HepG2 (cell line): Measurements from ENCODE around the gene MEDAG. TPM values are rescaled to one million over a fixed set of nuclear protein-coding genes. Genes with fewer than 3 reads are reported as not detected.

Experiments used
- ATAC-seq: fragments of 200-7000 bp; cut with Tn5 transposase; 3 replicates; pipeline ENCODE4 v1.9.1; 2020; ENCODE audit warnings: mild to moderate bottlenecking, moderate library complexity
- BruUV-seq: library from RNA; stranded (reverse); fragments of 400-500 nt; replicated peaks from 2 replicates; lab custom pipeline; 2021; lab: Mats Ljungman, UMichigan
- CTCF ChIA-PET: fragments of 300-600 bp; formaldehyde crosslinking; extraction: SDS; loops from one replicate; lab custom pipeline; 2021; ENCODE audit warnings: low total read pairs, inconsistent platforms, low intra/inter-chr PET ratio; lab: Yijun Ruan, JAX
- POLR2A ChIA-PET: fragments of 350-600 bp; sonication (Branson Sonifier 250); formaldehyde crosslinking; loops from one replicate; lab custom pipeline; 2020; ENCODE audit warnings: antibody characterized with exemption, inconsistent platforms; lab: Yijun Ruan, JAX
- DNase-seq: peaks from one replicate; pipeline ENCODE4 v3.0.0-alpha.2; 2015; ENCODE audit warnings: low spot score
- FAIRE-seq: peaks from 3 replicates; lab custom pipeline; 2011; peaks lifted over from hg19 to GRCh38; lab: Jason Lieb, UNC
- H2AFZ ChIP-seq: one replicate; pipeline ENCODE4 v1.6.1; 2011; ENCODE audit warnings: low read length, inconsistent platforms
- H3K27ac ChIP-seq: fragments of 300-600 bp; 3 replicates; pipeline ENCODE4 v1.8.0; 2011; ENCODE audit warnings: mixed run types, mild to moderate bottlenecking, mixed read lengths, low read length, inconsistent platforms; ENCODE audit not compliant: insufficient read depth; ENCODE audit errors: extremely low read length
- H3K27me3 ChIP-seq, 2 experiments: fragments of 200-600 bp in 1 of 2; 2 replicates in 1 of 2; 3 replicates in 1 of 2; pipeline versions ENCODE4 v1.6.0 to v1.8.0; 2011; ENCODE audit warnings: low read length in 2 of 2, mild to moderate bottlenecking in 2 of 2, moderate library complexity in 2 of 2, inconsistent platforms in 1 of 2; ENCODE audit not compliant: insufficient read depth in 2 of 2, control insufficient read depth in 1 of 2
- H3K36me3 ChIP-seq, 2 experiments: fragments of 200-600 bp in 1 of 2; replicated peaks in 1 of 2; 2 replicates in 1 of 2; 3 replicates in 1 of 2; pipeline versions ENCODE4 v1.5.1 to v1.8.0; 2011; ENCODE audit warnings: low read length in 2 of 2, inconsistent platforms in 1 of 2; ENCODE audit not compliant: insufficient read depth in 2 of 2, control insufficient read depth in 1 of 2
- H3K4me1 ChIP-seq: 2 replicates; pipeline ENCODE4 v1.5.1; 2012; ENCODE audit warnings: low read length, inconsistent platforms; ENCODE audit not compliant: insufficient read depth
- H3K4me2 ChIP-seq: 2 replicates; pipeline ENCODE4 v1.6.0; 2011; ENCODE audit warnings: low read depth, low read length, inconsistent platforms
- H3K4me3 ChIP-seq, 3 experiments: fragments of 200-600 bp in 1 of 3; sonication (generic), shearing (Covaris generic) in 1 of 3; replicated peaks in 1 of 3; 2 replicates each; pipeline ENCODE4 v1.5.1; 2011 to 2016; ENCODE audit warnings: low read length in 3 of 3, inconsistent platforms in 2 of 3, low read depth in 2 of 3, mild to moderate bottlenecking in 2 of 3, control low read depth in 1 of 3, mixed read lengths in 1 of 3; ENCODE audit not compliant: insufficient read depth in 1 of 3
- H3K79me2 ChIP-seq: one replicate; pipeline ENCODE4 v1.6.1; 2011; ENCODE audit warnings: low read length, inconsistent platforms; ENCODE audit not compliant: insufficient read depth
- H3K9ac ChIP-seq: 2 replicates; pipeline ENCODE4 v1.6.0; 2011; ENCODE audit warnings: mild to moderate bottlenecking, low read depth, low read length, inconsistent platforms; ENCODE audit not compliant: insufficient read depth
- H3K9me3 ChIP-seq: 2 replicates; pipeline ENCODE4 v1.5.1; 2012; ENCODE audit warnings: mild to moderate bottlenecking, low read length
- H4K20me1 ChIP-seq: 2 replicates; pipeline ENCODE4 v1.6.0; 2011; ENCODE audit warnings: inconsistent platforms, mild to moderate bottlenecking, low read length, moderate library complexity; ENCODE audit not compliant: insufficient read depth
- KDM2A ChIP-seq: sonication (generic); formaldehyde crosslinking; IDR thresholded peaks from 2 replicates; pipeline ENCODE4 v1.4.0; 2020; ENCODE audit warnings: low read depth, missing genetic modification reagents, borderline replicate concordance
- NR1H2 ChIP-seq: sonication (generic); formaldehyde crosslinking; IDR thresholded peaks from 2 replicates; pipeline ENCODE4 v1.8.1; 2022; ENCODE audit warnings: low read depth, missing genetic modification reagents, borderline replicate concordance
- U2AF2 ChIP-seq: fragments of 200-400 bp; formaldehyde crosslinking; IDR thresholded peaks from 2 replicates; pipeline ENCODE4 v1.6.1; 2017; ENCODE audit warnings: low read depth, mild to moderate bottlenecking, low read length
- ZC3H4 ChIP-seq: sonication (generic); formaldehyde crosslinking; IDR thresholded peaks from 2 replicates; pipeline ENCODE4 v1.4.0; 2020; ENCODE audit warnings: missing genetic modification reagents, borderline replicate concordance
- ZNF407 ChIP-seq: sonication (generic); formaldehyde crosslinking; IDR thresholded peaks from one replicate; pipeline ENCODE4 v1.5.1; 2020; ENCODE audit warnings: mild to moderate bottlenecking, missing genetic modification reagents; ENCODE audit errors: not compliant biosample characterization
- ZNF501 ChIP-seq: sonication (generic); formaldehyde crosslinking; IDR thresholded peaks from 2 replicates; pipeline ENCODE4 v1.5.1; 2020; ENCODE audit warnings: mild to moderate bottlenecking, moderate library complexity, missing genetic modification reagents
- ZUFSP ChIP-seq: sonication (generic); formaldehyde crosslinking; IDR thresholded peaks from 2 replicates; pipeline ENCODE4 v1.9.0; 2021; ENCODE audit warnings: missing genetic modification reagents, mild to moderate bottlenecking, borderline replicate concordance
- WGBS: methylation state at CpG from one replicate; pipeline ENCODE4 v1.1.6; 2017; ENCODE audit warnings: low lambda C conversion rate; 5-methylcytosine and 5-hydroxymethylcytosine counted together
- in situ Hi-C: cut with HindIII; loops from 2 replicates; pipeline ENCODE4 v1.10.0; 2017; ENCODE audit warnings: low pct_unique_long_range_greater_than_20kb; ENCODE audit not compliant: extremely low pct_ligation_motif_present
- intact Hi-C: fragments of 100-400 bp; cut with micrococcal nuclease; formaldehyde crosslinking; loops from one replicate; pipeline ENCODE4 v1.10.0; 2022; ENCODE audit not compliant: unreplicated experiment
- polyA plus RNA-seq, 8 experiments: library from polyadenylated mRNA; depleted of rRNA in 3 of 8; stranded (reverse) in 7 of 8; unstranded in 1 of 8; fragments of >200 nt; fragmentation: Illumina TruSeq in 4 of 8; extraction: Trizol in 4 of 8; gene quantifications; 2 replicates each; pipeline versions ENCODE4 v1.2.1 to v1.2.3, GENCODE V29; 2011 to 2016; ENCODE audit warnings: low read depth in 4 of 8, missing spikeins in 1 of 8, mixed read lengths in 1 of 8; ENCODE audit not compliant: insufficient read depth in 1 of 8
- total RNA-seq, 5 experiments: library from RNA; depleted of rRNA; stranded (reverse); fragments of >200 nt; fragmentation: Illumina TruSeq; extraction: Trizol; gene quantifications; 2 replicates each; pipeline ENCODE4 v1.2.3, GENCODE V29; 2016; ENCODE audit warnings: low read depth in 1 of 5

MEDAG gene
- total and polyA plus RNA-seq, 2 of the 13 experiments (the other 11 are each of a cell fraction or from before 2014, with no cell fraction given): not detected

GRCh38 chr13:30884543-30884942 lies 21.5 kb upstream of the MEDAG start:
- H3K27me3 ChIP-seq: no peaks in the 10 kb centered on the region; a peak in 2 of 5 replicates
- ChIA-PET CTCF (no interaction called here), POLR2A (no interaction called here)
- in situ Hi-C loops (no loop called here), intact Hi-C loops (no loop called here)
- no peaks in the 10 kb centered on the region for H3K79me2 ChIP-seq
- no peak overlapping the region for H3K9ac ChIP-seq
- no peak overlapping the region for H3K27ac ChIP-seq
- TF ChIP-seq ZUFSP (CRISPR knock-in tag): no peak
- no peak for TF ChIP-seq ZC3H4
- no peak for DNase-seq
- H3K4me3 ChIP-seq: no peak overlapping the region
- peaks cover 7% of the 10 kb centered on the region for H3K9me3 ChIP-seq
- 57% methylated on average over 5 of the region's 5 CpGs for WGBS
- no TSS peak for BruUV-seq
- peaks cover 12% of the 10 kb centered on the region for H3K4me1 ChIP-seq
- no peak overlapping the region for H2AFZ ChIP-seq
- H3K36me3 ChIP-seq: no peaks in the 10 kb centered on the region
- no peak overlapping the region for H3K4me2 ChIP-seq
- FAIRE-seq: no peak
- no peaks in the 10 kb centered on the region for H4K20me1 ChIP-seq
- ATAC-seq: no peak

GRCh38 chr13:30889196-30889690 lies 16.8 kb upstream of the MEDAG start:
- WGBS: 65% methylated on average over 3 of the region's 3 CpGs
- DNase-seq (no peak), FAIRE-seq (no peak), ATAC-seq (no peak)
- H3K9me3 ChIP-seq: peaks cover 5% of the 10 kb centered on the region
- H2AFZ ChIP-seq: no peak overlapping the region
- POLR2A ChIA-PET: no interaction called here
- H3K27ac ChIP-seq: no peak overlapping the region
- H3K4me3 ChIP-seq: no peak overlapping the region
- no TSS peak for BruUV-seq
- in situ Hi-C loops: no loop called here
- no peaks in the 10 kb centered on the region for H3K79me2 ChIP-seq
- CTCF ChIA-PET: no interaction called here
- H3K36me3 ChIP-seq: no peaks in the 10 kb centered on the region
- H3K27me3 ChIP-seq: no peaks in the 10 kb centered on the region
- H3K9ac ChIP-seq: no peak overlapping the region
- H3K4me2 ChIP-seq: no peak overlapping the region
- no peaks in the 10 kb centered on the region for H3K4me1 ChIP-seq
- H4K20me1 ChIP-seq: no peaks in the 10 kb centered on the region
- intact Hi-C loops: no loop called here
- no peak for TF ChIP-seq NR1H2 (CRISPR knock-in tag)
- TF ChIP-seq ZNF501 (CRISPR knock-in tag): no peak
- no peak for TF ChIP-seq U2AF2
- TF ChIP-seq KDM2A (CRISPR knock-in tag): no peak
- TF ChIP-seq ZNF407 (CRISPR knock-in tag): no peak
